Endothelial cell of umbilical vein (primary cell): ENCODE results near the gene OCA2. TPM values are rescaled to one million over a fixed set of nuclear protein-coding genes. Genes with fewer than 3 reads are reported as not detected.

ENCODE experiments used
- BruUV-seq: library from RNA; stranded (reverse); fragments of 400-500 nt; replicated peaks from 2 replicates; lab custom pipeline; 2021; lab: Mats Ljungman, UMichigan
- CTCF ChIA-PET: fragments of 300-600, 350-600 bp; sonication (Branson Sonifier 250); formaldehyde crosslinking; loops from one replicate; lab custom pipeline; 2021; ENCODE audit warnings: antibody characterized with exemption, inconsistent platforms; lab: Charles Lee
- POLR2A ChIA-PET: fragments of 300-600, 350-600 bp; sonication (Branson Sonifier 250); formaldehyde crosslinking; loops from one replicate; lab custom pipeline; 2021; ENCODE audit warnings: antibody characterized with exemption, inconsistent platforms; lab: Charles Lee
- DNase-seq: peaks from one replicate; pipeline ENCODE4 v3.0.0-alpha.2; 2011; ENCODE audit warnings: low read depth, low spot score
- FAIRE-seq: peaks from 2 replicates; lab custom pipeline; 2011; peaks lifted over from hg19 to GRCh38; lab: Jason Lieb, UNC
- H2AFZ ChIP-seq: 2 replicates; pipeline ENCODE4 v1.6.0; 2012; ENCODE audit warnings: low read depth, low read length, control low read depth, inconsistent platforms
- H3K27ac ChIP-seq: 2 replicates; pipeline ENCODE4 v1.5.1; 2011; ENCODE audit warnings: low read depth, mild to moderate bottlenecking, control low read depth, low read length, moderate library complexity; ENCODE audit not compliant: insufficient read depth
- H3K27me3 ChIP-seq, 2 experiments: 2 replicates each; pipeline versions ENCODE4 v1.6.0 to v1.6.1; 2011; ENCODE audit warnings: low read length in 2 of 2, mixed read lengths in 1 of 2; ENCODE audit not compliant: control insufficient read depth in 2 of 2, insufficient read depth in 2 of 2
- H3K36me3 ChIP-seq, 2 experiments: 2 replicates in 1 of 2; 3 replicates in 1 of 2; pipeline ENCODE4 v1.5.1; 2011; ENCODE audit warnings: low read length in 2 of 2, mild to moderate bottlenecking in 1 of 2, moderate library complexity in 1 of 2; ENCODE audit not compliant: control insufficient read depth in 2 of 2, insufficient read depth in 2 of 2; ENCODE audit errors: extremely low read depth in 1 of 2
- H3K4me1 ChIP-seq: 3 replicates; pipeline ENCODE4 v1.5.1; 2011; ENCODE audit warnings: mild to moderate bottlenecking, low read length; ENCODE audit not compliant: control insufficient read depth, insufficient read depth; ENCODE audit errors: extremely low read depth
- H3K4me2 ChIP-seq: 2 replicates; pipeline ENCODE4 v1.6.1; 2011; ENCODE audit warnings: low read length, control low read depth, mixed read lengths; ENCODE audit not compliant: insufficient read depth
- H3K4me3 ChIP-seq, 3 experiments: fragments of 200-600 bp in 1 of 3; sonication (generic), shearing (Covaris generic) in 1 of 3; replicated peaks in 1 of 3; 2 replicates each; pipeline ENCODE4 v1.5.1; 2011 to 2016; ENCODE audit warnings: control low read depth in 3 of 3, low read length in 3 of 3, mild to moderate bottlenecking in 2 of 3, inconsistent platforms in 1 of 3, low read depth in 1 of 3, moderate library complexity in 1 of 3; ENCODE audit not compliant: insufficient read depth in 1 of 3
- H3K79me2 ChIP-seq: 2 replicates; pipeline ENCODE4 v1.6.0; 2012; ENCODE audit warnings: low read length, inconsistent platforms; ENCODE audit not compliant: control insufficient read depth, insufficient read depth
- H3K9ac ChIP-seq: replicated peaks from 2 replicates; pipeline ENCODE3; 2011; ENCODE audit warnings: low read length, control low read depth; ENCODE audit not compliant: insufficient read depth; ENCODE audit errors: extremely low read depth
- H3K9me1 ChIP-seq: replicated peaks from 3 replicates; pipeline ENCODE4 v1.6.0; 2011; ENCODE audit warnings: mild to moderate bottlenecking, low read length; ENCODE audit not compliant: control insufficient read depth, insufficient read depth; ENCODE audit errors: extremely low read depth
- H3K9me3 ChIP-seq: replicated peaks from 2 replicates; pipeline ENCODE4 v1.5.1; 2012; ENCODE audit warnings: low read length, inconsistent platforms; ENCODE audit not compliant: control insufficient read depth, insufficient read depth
- H4K20me1 ChIP-seq: replicated peaks from 2 replicates; pipeline ENCODE3; 2011; ENCODE audit warnings: mild to moderate bottlenecking, low read length; ENCODE audit not compliant: control insufficient read depth, insufficient read depth; ENCODE audit errors: extremely low read depth
- EZH2 ChIP-seq: IDR thresholded peaks from 2 replicates; pipeline ENCODE4 v1.6.1; 2012; ENCODE audit warnings: borderline replicate concordance, low read depth, mild to moderate bottlenecking, moderate library complexity, low read length, inconsistent platforms; ENCODE audit not compliant: severe bottlenecking
- FOS ChIP-seq: IDR thresholded peaks from 2 replicates; pipeline ENCODE4 v1.6.1; 2011; ENCODE audit warnings: mild to moderate bottlenecking, low read length, moderate library complexity, borderline replicate concordance; ENCODE audit not compliant: insufficient read depth
- GATA2 ChIP-seq: IDR thresholded peaks from 2 replicates; pipeline ENCODE4 v1.7.0; 2011; ENCODE audit warnings: low read depth, mild to moderate bottlenecking, moderate library complexity, mixed read lengths, low read length; ENCODE audit not compliant: insufficient read length, insufficient read depth
- JUN ChIP-seq: IDR thresholded peaks from 2 replicates; pipeline ENCODE4 v1.6.1; 2011; ENCODE audit warnings: borderline replicate concordance, low read depth; ENCODE audit not compliant: insufficient read length, insufficient read depth
- MYC ChIP-seq: IDR thresholded peaks from one replicate; pipeline ENCODE4 v1.6.1; 2011; ENCODE audit warnings: mild to moderate bottlenecking, low read depth, low read length
- POLR2A ChIP-seq: IDR thresholded peaks from 2 replicates; pipeline ENCODE4 v1.6.1; 2012; ENCODE audit warnings: low read depth, mild to moderate bottlenecking, control low read depth, low read length
- POLR2AphosphoS5 ChIP-seq: IDR thresholded peaks from 2 replicates; pipeline ENCODE4 v1.6.1; 2012; ENCODE audit warnings: low read depth, mild to moderate bottlenecking, control low read depth, low read length, moderate library complexity; ENCODE audit not compliant: insufficient read depth
- dilution Hi-C: fragments of 300-500 bp; cut with MboI; formaldehyde crosslinking; loops from one replicate; pipeline ENCODE4 v1.15.0; 2019; ENCODE audit warnings: low sequenced_read_pairs; ENCODE audit not compliant: extremely low pct_ligation_motif_present
- intact Hi-C: fragments of 100-400 bp; cut with micrococcal nuclease; formaldehyde crosslinking; loops from one replicate; pipeline ENCODE4 v1.10.0; 2022
- polyA plus RNA-seq, 4 experiments: library from polyadenylated mRNA; depleted of rRNA in 3 of 4; stranded (reverse) in 3 of 4; unstranded in 1 of 4; fragments of >200 nt; gene quantifications; 2 replicates each; pipeline versions ENCODE4 v1.2.1 to v1.2.3, GENCODE V29; 2011 to 2012; ENCODE audit warnings: missing spikeins in 1 of 4
- total RNA-seq: library from RNA; stranded (reverse); gene quantifications from 2 replicates; pipeline ENCODE4 v1.2.3, GENCODE V29; 2021
- TF ChIP-seq, protein P1 (sequence below): IDR thresholded peaks from 2 replicates; pipeline ENCODE4 v1.6.1; 2011; ENCODE audit not compliant: insufficient read depth, insufficient read length
- TF ChIP-seq, protein P2 (sequence below), 2 donors: IDR thresholded peaks; 1 replicate in 1 of 2; 2 replicates in 1 of 2; pipeline ENCODE4 v1.5.1; 2011; ENCODE audit warnings: low read length in 2 of 2, mild to moderate bottlenecking in 2 of 2, moderate library complexity in 2 of 2, control low read depth in 1 of 2, inconsistent platforms in 1 of 2, low read depth in 1 of 2; ENCODE audit not compliant: insufficient read depth in 1 of 2; ENCODE audit errors: extremely low read depth in 1 of 2

OCA2 gene
- total and polyA plus RNA-seq, 2 donors (not counting 3 experiments of a cell fraction or from before 2014, with no cell fraction given) = not detected

DNA sequence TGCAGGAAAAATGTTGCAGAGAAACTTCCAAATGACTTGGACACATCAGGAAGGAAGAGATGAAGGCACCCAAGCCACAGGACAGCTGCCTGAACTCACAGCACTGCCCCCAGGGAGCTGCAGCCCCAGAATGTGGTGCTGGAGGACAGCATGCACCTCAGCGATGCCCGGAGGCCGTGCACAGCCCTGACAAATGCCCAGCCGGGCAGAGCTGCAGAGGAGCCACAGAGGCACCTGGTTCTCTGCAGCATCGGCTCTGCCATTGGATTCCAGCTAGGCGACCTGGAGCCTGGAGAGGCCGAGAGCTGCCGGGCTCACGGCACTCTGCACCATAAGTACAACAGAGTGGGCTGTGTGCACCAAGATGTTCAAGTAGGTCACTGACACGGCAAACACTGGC is 97.5 kb downstream of the OCA2 start:
- Histone ChIP-seq H4K20me1 (no peaks in the 10 kb centered on the region), H3K9me3 (peaks cover 13% of the 10 kb centered on the region), H2AFZ (no peak overlapping the region), H3K27me3 (no peaks in the 10 kb centered on the region), H3K79me2 (no peaks in the 10 kb centered on the region), H3K4me2 (no peak overlapping the region), H3K36me3 (no peaks in the 10 kb centered on the region), H3K4me1 (no peaks in the 10 kb centered on the region), H3K9ac (no peak overlapping the region), H3K9me1 (no peaks in the 10 kb centered on the region), H3K27ac (no peak overlapping the region), H3K4me3 (no peak overlapping the region)
- ChIA-PET POLR2A (no interaction called here), CTCF (no interaction called here)
- DNase-seq (no peak), FAIRE-seq (no peak)
- BruUV-seq = no TSS peak
- dilution Hi-C loops (no loop called here), intact Hi-C loops (no loop called here)
- TF ChIP-seq, protein P1, sequence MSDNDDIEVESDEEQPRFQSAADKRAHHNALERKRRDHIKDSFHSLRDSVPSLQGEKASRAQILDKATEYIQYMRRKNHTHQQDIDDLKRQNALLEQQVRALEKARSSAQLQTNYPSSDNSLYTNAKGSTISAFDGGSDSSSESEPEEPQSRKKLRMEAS = no peak
- TF ChIP-seq MYC (no peak), FOS (no peak), JUN (no peak), EZH2 (no peak), POLR2AphosphoS5 (no peak), GATA2 (no peak), POLR2A (no peak)
- TF ChIP-seq, protein P2, sequence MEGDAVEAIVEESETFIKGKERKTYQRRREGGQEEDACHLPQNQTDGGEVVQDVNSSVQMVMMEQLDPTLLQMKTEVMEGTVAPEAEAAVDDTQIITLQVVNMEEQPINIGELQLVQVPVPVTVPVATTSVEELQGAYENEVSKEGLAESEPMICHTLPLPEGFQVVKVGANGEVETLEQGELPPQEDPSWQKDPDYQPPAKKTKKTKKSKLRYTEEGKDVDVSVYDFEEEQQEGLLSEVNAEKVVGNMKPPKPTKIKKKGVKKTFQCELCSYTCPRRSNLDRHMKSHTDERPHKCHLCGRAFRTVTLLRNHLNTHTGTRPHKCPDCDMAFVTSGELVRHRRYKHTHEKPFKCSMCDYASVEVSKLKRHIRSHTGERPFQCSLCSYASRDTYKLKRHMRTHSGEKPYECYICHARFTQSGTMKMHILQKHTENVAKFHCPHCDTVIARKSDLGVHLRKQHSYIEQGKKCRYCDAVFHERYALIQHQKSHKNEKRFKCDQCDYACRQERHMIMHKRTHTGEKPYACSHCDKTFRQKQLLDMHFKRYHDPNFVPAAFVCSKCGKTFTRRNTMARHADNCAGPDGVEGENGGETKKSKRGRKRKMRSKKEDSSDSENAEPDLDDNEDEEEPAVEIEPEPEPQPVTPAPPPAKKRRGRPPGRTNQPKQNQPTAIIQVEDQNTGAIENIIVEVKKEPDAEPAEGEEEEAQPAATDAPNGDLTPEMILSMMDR (IDR thresholded peaks at IDR 0.05; ENCODE audit: extremely low read depth in 1 of 2, insufficient read depth in 1 of 2, low read depth in 1 of 2, low read length in 2 of 2) = no peak
